ENCODE measurements around the gene FAM229A.
"Not testable (repeated sequence)": the region's sequence is repeated elsewhere in the genome, so short reads cannot be mapped to it uniquely, and the experiment has no call there.

Gene FAM229A

GRCh38 chr1:32377541-32378220 is 15.4 kb upstream of the FAM229A start:
- DNase-seq (ENCODE audit: low read depth in 3 of 3) = no peak

- no peak for DNase-seq (ENCODE audit: low read depth in 3 of 3)
Measured at GRCh38 chr1:32376199-32376598, 13.9 kb upstream of the FAM229A start.

GRCh38 chr1:32373996-32374592 is 11.8 kb upstream of the FAM229A start:
- DNase-seq (ENCODE audit: low read depth in 3 of 3) = no peak

- no peak for DNase-seq (ENCODE audit: low read depth in 3 of 3)
Measured at GRCh38 chr1:32372149-32372756, 10.0 kb upstream of the FAM229A start.

GRCh38 chr1:32367912-32368635 is 5.8 kb upstream of the FAM229A start:
- no peak for DNase-seq (ENCODE audit: low read depth in 3 of 3)

GRCh38 chr1:32365445-32365844 is 3.2 kb upstream of the FAM229A start:
- no peak for DNase-seq (ENCODE audit: low read depth in 3 of 3)

- DNase-seq (ENCODE audit: low read depth in 3 of 3) = no peak
Measured at GRCh38 chr1:32364836-32365235, 2.6 kb upstream of the FAM229A start.

GRCh38 chr1:32363713-32364112 is 1.4 kb upstream of the FAM229A start:
- no peak for DNase-seq (ENCODE audit: low read depth in 3 of 3)

- DNase-seq (ENCODE audit: low read depth in 3 of 3) = no peak
Measured at GRCh38 chr1:32361674-32362473, 411 bp downstream of the FAM229A start.

- no peak for DNase-seq (ENCODE audit: low read depth in 3 of 3)
Measured at GRCh38 chr1:32361308-32361673, 994 bp downstream of the FAM229A start.

- no peak for DNase-seq (ENCODE audit: low read depth in 3 of 3)
Measured at GRCh38 chr1:32358435-32358834, 3.9 kb downstream of the FAM229A start.

- DNase-seq (ENCODE audit: low read depth in 3 of 3) = no peak
Measured at GRCh38 chr1:32357614-32358013, 4.7 kb downstream of the FAM229A start.

GRCh38 chr1:32356478-32356877 is 5.8 kb downstream of the FAM229A start:
- DNase-seq (ENCODE audit: low read depth in 3 of 3) = no peak

GRCh38 chr1:32355778-32356177 is 6.5 kb downstream of the FAM229A start:
- not testable (repeated sequence) for DNase-seq (ENCODE audit: low read depth in 3 of 3)

- no peak for DNase-seq (ENCODE audit: low read depth in 3 of 3)
Measured at GRCh38 chr1:32353886-32354570, 8.3 kb downstream of the FAM229A start.

GRCh38 chr1:32353431-32353830 is 8.9 kb downstream of the FAM229A start:
- no peak for DNase-seq (ENCODE audit: low read depth in 3 of 3)

GRCh38 chr1:32352831-32353383 is 9.4 kb downstream of the FAM229A start:
- no peak for DNase-seq (ENCODE audit: low read depth in 3 of 3)

- no peak for DNase-seq (ENCODE audit: low read depth in 3 of 3)
Measured at GRCh38 chr1:32352239-32352745, 10.0 kb downstream of the FAM229A start.

- peak; percentile 85 to 93 (median 85) for DNase-seq (ENCODE audit: low read depth in 3 of 3)
Measured at GRCh38 chr1:32351399-32352238, 10.7 kb downstream of the FAM229A start.
